Measurements from ENCODE around the gene HOXA2.

HOXA2 gene

GRCh38 chr7:27095897-27096767 lies 6.4 kb downstream of the HOXA2 start, which contains the start of gene HOXA1:
HOXA1 (minus strand) TSS chr7:27096000; CDS start chr7:27095912, 88 bp downstream.
- H3K27ac ChIP-seq, result peak within 1 kb of the TSS; percentile 95
- ChIA-PET CTCF (interaction anchor here (0.5 to 3.3 kb wide), 11 partner anchors 17 to 1280 kb away, joined by 3 to 13 read pairs (median 4); partner anchors contain the start of gene HOXA5), POLR2A (ENCODE audit: low non-redundant PET) (interaction anchor here (0.5 to 0.7 kb wide), 3 partner anchors 15 to 902 kb away, joined by 3 read pairs; no protein-coding TSS in a partner anchor)
- TF ChIP-seq CTCF (conservative IDR thresholded peaks at IDR 0.05; ENCODE audit: low read depth), result no peak
- peak; percentile 98 for DNase-seq (ENCODE audit: low spot score)

- ChIA-PET POLR2A (ENCODE audit: low non-redundant PET) (no interaction called here), CTCF (interaction anchor here (0.6 to 3.3 kb wide), 4 partner anchors 21 to 1280 kb away, joined by 3 to 13 read pairs (median 3); partner anchors contain the start of gene HOXA5)
- H3K27ac ChIP-seq, result peak overlapping the region; percentile 95
- no peak for TF ChIP-seq CTCF (conservative IDR thresholded peaks at IDR 0.05; ENCODE audit: low read depth)
- no peak for DNase-seq (ENCODE audit: low spot score)
Measured at GRCh38 chr7:27095050-27095896, 7.2 kb downstream of the HOXA2 start.

GRCh38 chr7:27094304-27095049 lies 8.0 kb downstream of the HOXA2 start:
- H3K27ac ChIP-seq, result no peak overlapping the region
- ChIA-PET POLR2A (ENCODE audit: low non-redundant PET) (interaction anchor here (0.6 kb wide), 2 partner anchors 83 to 219 kb away, joined by 5 to 8 read pairs; no protein-coding TSS in a partner anchor), CTCF (interaction anchor here (0.7 to 1.1 kb wide), 2 partner anchors 22 to 237 kb away, joined by 3 read pairs; no protein-coding TSS in a partner anchor)
- no peak for DNase-seq (ENCODE audit: low spot score)
- TF ChIP-seq CTCF (conservative IDR thresholded peaks at IDR 0.05; ENCODE audit: low read depth), result no peak

GRCh38 chr7:27093184-27093895 lies 9.1 kb downstream of the HOXA2 start:
- TF ChIP-seq CTCF (conservative IDR thresholded peaks at IDR 0.05; ENCODE audit: low read depth), result no peak
- no peak for DNase-seq (ENCODE audit: low spot score)
- ChIA-PET CTCF (interaction anchor here (0.6 kb wide), 1 partner anchor 27 kb away, joined by 3 read pairs; no protein-coding TSS in a partner anchor), POLR2A (ENCODE audit: low non-redundant PET) (no interaction called here)
- H3K27ac ChIP-seq, result no peak overlapping the region

DNA sequence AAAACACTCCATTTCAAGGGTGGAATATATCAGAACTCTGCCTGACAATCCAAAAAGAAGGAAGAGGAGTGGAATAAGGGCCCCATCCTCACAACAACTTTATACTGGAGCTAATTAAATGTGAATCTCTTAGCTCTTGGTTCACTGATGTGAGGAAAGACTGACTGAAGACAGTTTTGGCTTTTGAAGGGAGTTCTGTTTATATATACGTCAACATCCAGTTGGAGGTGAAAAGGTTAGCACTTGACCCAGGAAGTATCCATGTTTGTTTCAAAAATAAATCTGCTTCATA lies 9.7 kb downstream of the HOXA2 start:
- ChIA-PET POLR2A (ENCODE audit: low non-redundant PET) (no interaction called here), CTCF (interaction anchor here (0.6 kb wide), 1 partner anchor 26 kb away, joined by 3 read pairs; no protein-coding TSS in a partner anchor)
- no peak overlapping the region for H3K27ac ChIP-seq

More for the DNA sequence above, 9.7 kb downstream of the HOXA2 start:
- TF ChIP-seq CTCF (conservative IDR thresholded peaks at IDR 0.05; ENCODE audit: low read depth), result no peak
- DNase-seq (ENCODE audit: low spot score), result no peak
